ENCODE results near the gene GNPTG.
"Not testable (repeated sequence)": the region's sequence is repeated elsewhere in the genome, so short reads cannot be mapped to it uniquely, and the experiment has no call there.

GNPTG gene

DNA sequence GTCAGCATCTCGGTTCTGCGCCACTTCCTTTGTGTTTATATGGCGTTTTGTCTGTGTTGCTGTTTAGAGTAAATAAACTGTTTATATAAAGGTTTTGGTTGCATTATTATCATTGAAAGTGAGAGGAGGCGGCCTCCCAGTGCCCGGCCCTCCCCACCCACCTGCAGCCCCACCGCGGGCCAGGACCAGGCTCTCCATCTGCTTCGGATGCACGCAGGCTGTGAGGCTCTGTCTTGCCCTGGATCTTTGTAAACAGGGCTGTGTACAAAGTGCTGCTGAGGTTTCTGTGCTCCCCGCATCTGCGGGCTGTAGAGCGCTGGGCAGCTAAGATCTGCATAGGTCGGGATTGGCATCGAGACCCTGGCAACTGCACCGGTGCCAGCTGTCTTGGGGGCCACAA, 26.5 kb upstream of the GNPTG start:
- H3K4me3 ChIP-seq (ENCODE audit: low read length), result no peak overlapping the region
- TF ChIP-seq, protein P1, sequence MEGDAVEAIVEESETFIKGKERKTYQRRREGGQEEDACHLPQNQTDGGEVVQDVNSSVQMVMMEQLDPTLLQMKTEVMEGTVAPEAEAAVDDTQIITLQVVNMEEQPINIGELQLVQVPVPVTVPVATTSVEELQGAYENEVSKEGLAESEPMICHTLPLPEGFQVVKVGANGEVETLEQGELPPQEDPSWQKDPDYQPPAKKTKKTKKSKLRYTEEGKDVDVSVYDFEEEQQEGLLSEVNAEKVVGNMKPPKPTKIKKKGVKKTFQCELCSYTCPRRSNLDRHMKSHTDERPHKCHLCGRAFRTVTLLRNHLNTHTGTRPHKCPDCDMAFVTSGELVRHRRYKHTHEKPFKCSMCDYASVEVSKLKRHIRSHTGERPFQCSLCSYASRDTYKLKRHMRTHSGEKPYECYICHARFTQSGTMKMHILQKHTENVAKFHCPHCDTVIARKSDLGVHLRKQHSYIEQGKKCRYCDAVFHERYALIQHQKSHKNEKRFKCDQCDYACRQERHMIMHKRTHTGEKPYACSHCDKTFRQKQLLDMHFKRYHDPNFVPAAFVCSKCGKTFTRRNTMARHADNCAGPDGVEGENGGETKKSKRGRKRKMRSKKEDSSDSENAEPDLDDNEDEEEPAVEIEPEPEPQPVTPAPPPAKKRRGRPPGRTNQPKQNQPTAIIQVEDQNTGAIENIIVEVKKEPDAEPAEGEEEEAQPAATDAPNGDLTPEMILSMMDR (IDR thresholded peaks at IDR 0.05; ENCODE audit: insufficient read depth, low read depth, low read length, missing control alignments), result no peak
- DNase-seq (ENCODE audit: low read depth), result no peak

DNA sequence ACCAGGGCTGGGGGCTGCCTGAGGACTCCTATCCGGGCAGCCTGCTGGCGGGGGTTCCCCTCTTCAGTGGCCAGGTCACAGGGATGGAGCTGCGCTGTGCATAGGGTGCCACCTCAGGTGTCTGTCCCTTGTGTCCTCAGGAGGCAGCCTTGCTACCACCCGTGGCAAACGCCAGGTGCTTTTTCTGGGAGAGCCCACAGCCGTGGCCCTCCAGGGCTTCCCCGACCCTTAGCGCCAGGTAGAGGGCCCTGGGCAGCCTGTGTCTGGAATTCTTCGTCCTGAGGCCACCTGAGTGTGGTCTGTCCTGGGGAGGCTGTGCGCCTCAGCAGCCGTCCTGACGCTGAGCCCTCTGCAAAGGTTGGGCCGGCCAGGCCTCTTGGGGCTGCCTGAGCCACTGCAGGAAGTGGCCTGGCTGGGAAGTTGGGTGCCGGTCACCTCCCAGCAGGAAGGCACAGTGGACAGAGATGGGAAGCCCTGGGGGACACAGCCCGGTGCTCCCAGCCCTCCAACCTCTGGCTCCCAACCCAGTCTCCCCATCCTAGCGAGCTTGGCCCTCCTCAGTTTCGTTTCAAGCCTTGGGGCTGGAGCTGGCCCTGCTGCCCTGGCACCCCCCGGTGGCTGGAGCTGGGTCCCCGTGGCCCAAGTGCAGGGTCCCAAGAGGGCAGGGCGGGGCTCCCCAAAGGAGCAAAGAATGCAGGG, 25.9 kb upstream of the GNPTG start:
- DNase-seq (ENCODE audit: low read depth), result no peak
- no peak overlapping the region for H3K4me3 ChIP-seq (ENCODE audit: low read length)
- TF ChIP-seq, protein P1 (IDR thresholded peaks at IDR 0.05; ENCODE audit: insufficient read depth, low read depth, low read length, missing control alignments), result no peak

DNA sequence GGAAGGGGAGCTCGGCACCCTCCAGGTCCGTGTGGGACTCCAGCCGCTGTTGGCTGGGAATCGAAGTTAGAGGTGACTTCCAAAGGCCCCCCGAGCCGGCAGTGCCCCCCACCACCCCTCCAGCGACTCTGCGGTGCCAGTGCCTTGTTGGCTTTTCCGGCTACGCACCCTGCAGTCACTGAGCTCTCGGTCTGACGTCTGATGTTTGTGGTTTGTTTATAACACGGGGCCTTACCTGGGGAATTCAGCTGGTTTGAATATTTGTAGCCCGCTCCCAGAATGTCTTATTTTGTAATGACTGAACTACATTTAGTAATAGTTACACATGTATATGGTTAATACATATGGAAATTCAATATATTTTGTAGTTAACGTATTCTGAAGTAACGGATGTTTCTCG, 25.3 kb upstream of the GNPTG start:
- TF ChIP-seq, protein P1 (IDR thresholded peaks at IDR 0.05; ENCODE audit: insufficient read depth, low read depth, low read length, missing control alignments), result no peak

DNA sequence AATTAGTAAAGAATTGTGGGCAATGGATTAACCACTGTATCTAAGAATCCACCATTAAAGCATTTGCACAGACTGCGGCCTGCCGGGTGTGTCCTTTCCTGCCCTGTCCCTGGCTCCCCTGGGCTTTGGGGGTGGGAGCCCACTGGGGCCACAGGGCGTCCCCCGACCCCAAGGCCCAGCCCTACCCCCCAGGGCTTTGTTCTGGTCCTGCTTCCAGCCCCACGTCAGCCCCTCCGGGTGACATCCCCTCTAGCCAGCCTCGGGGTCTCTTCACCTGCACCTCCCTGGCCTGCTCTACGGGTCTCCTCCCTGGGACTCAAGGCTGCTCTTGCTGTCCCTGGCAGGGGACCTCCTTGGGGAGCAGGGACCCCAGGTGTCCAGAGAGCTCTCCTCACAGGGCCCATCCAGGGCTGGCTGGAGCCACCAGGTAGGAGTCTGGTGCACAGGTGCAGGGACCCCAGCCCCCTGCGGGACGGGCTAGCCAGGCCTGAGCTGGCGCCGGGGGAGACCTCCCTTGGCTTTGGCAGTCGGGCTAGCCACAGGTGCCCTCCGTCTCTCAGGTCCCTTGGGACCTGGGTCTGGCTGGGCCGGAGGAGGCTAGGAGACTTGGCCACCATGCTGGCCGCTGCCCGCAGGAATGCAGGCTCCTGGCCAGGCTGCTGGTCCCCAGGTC, 24.6 kb upstream of the GNPTG start:
- DNase-seq (ENCODE audit: low read depth), result no peak
- TF ChIP-seq, protein P1 (IDR thresholded peaks at IDR 0.05; ENCODE audit: insufficient read depth, low read depth, low read length, missing control alignments), result no peak
- no peak overlapping the region for H3K4me3 ChIP-seq (ENCODE audit: low read length)

More for the DNA sequence above, 25.3 kb upstream of the GNPTG start:
- DNase-seq (ENCODE audit: low read depth), result no peak
- no peak overlapping the region for H3K4me3 ChIP-seq (ENCODE audit: low read length)

DNA sequence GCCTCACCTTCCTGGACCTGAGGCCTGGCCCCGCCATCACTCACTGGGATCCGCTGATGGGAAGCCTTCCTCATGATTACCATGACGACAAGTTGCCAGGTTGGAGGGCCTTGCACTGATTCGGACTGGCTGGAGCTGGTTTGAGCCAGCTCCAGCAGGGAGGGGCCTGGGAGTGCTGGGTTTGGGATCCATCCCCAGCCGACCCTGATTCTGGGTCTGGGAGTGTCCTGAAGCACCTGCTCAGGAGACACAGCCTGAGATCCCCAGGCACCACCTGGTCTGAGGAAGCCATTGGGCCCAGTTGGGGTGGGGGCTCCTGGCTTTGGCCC, 24.1 kb upstream of the GNPTG start:
- TF ChIP-seq, protein P1 (IDR thresholded peaks at IDR 0.05; ENCODE audit: insufficient read depth, low read depth, low read length, missing control alignments), result no peak
- no peak overlapping the region for H3K4me3 ChIP-seq (ENCODE audit: low read length)
- DNase-seq (ENCODE audit: low read depth), result no peak

DNA sequence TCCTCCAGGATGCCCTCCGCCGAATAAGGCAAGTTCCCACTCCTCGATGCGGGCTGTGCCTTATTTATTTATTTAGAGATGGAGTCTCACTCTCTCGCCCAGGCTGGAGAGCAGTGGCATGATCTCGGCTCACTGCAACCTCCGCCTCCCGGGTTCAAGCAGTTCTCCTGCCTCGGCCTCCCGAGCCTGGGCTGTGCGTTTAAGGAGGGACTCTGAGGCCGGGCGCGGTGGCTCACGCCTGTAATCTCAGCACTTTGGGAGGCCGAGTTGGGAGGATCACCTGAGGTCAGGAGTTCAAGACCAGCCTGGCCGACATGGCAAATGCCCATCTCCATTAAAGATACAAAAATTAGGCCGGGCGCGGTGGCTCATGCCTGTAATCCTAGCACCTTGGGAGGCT, 23.6 kb upstream of the GNPTG start:
- not testable (repeated sequence) for H3K4me3 ChIP-seq (ENCODE audit: low read length); DNase-seq (ENCODE audit: low read depth)

DNA sequence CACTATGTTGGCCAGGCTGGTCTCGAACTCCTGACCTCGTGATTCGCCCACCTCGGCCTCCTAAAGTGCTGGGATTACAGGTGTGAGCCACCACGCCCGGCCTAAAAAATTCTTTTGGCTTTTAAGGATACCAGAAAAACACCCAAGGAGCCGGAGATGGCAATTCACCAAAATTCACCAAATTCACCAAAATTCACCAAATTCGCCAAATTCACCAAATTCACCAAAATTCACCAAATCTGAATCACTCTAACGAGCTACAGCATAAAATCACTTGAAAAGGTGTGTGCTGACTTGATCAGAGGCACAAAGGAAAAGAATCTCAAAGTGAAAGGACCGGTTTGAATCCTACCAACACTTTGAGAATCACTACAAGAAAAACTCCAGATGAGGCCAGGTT, 22.8 kb upstream of the GNPTG start:
- H3K4me3 ChIP-seq (ENCODE audit: low read length); DNase-seq (ENCODE audit: low read depth): not testable (repeated sequence)

DNA sequence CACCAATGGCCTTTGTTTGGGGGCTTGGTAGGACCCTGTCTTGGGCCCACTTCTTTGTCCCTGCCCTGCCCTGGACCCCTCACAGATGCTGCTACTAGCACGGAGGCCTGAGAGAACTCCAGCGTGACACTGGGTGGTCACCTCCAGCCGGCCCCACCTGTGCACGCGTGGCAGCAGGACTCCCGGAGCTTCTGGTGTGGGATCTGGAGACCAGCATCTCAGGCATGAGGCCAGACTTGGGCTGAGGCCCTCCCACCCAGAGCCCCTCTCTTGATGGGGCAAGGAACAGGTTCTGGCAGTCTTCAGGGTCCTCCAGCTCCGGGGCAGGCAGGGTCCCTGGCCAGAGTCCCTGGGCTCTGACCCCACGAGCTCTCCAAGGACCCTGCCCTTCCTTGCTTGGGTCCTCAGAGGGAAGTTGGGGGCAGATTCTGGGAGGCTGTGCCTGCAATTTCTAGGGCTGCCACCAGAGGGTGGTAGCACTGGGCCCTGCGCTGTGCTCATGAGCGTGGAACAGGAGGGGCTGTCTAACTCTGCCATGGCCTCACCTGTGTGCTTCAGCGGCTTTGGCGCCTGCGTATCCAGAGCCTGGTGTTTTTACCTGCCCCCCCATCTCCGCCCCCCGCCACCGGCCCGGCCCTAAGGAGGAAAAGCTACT, 21.3 kb upstream of the GNPTG start:
- DNase-seq (ENCODE audit: low read depth), result no peak
- TF ChIP-seq, protein P1 (IDR thresholded peaks at IDR 0.05; ENCODE audit: insufficient read depth, low read depth, low read length, missing control alignments), result peak; percentile 40
- no peak overlapping the region for H3K4me3 ChIP-seq (ENCODE audit: low read length)

Measured in epithelial cell of esophagus (primary cell).